ENCODE results near the gene HYAL1. TPM values are rescaled to one million over a fixed set of nuclear protein-coding genes. Genes with fewer than 3 reads are reported as not detected.

HYAL1 gene
- total RNA-seq, 4 donors from 2014 or later = 1.8 to 13.8 (median 3.8) TPM

- Histone ChIP-seq H3K4me1 (peaks cover 23 to 43% (median 36%) of the 10 kb centered on the region in 4 donors), H3K36me3 (no peaks in the 10 kb centered on the region), H3K4me3 (peak within 1 kb of the TSS; percentile 18 to 47 (median 27)), H3K27ac (peak within 1 kb of the TSS in 2 of 4 donors; percentile 2 to 29), H3K9me3 (no peaks in the 10 kb centered on the region), H3K27me3 (no peaks in the 10 kb centered on the region)
- in situ Hi-C loops (cut with MboI; ENCODE audit: low pct_ligation_motif_present in 1 of 4, low pct_unique_long_range_greater_than_20kb in 1 of 4, low sequenced_read_pairs in 3 of 4) (loop anchor here in 1 of 4 donors (10.0 kb wide), 1 partner anchor 189 kb away; no protein-coding TSS in a partner anchor), intact Hi-C loops (cut with DNase I; ENCODE audit: low total_unique reads) (loop anchor here (10.0 kb wide), 1 partner anchor 199 kb away; no protein-coding TSS in a partner anchor)
- WGBS, 2 donors (ENCODE audit: low coverage in 1 of 2) = 7 to 16% methylated on average over 3 to 23 of the region's 45 CpGs
- TF ChIP-seq EP300 (IDR thresholded peaks at IDR 0.05; ENCODE audit: low read depth) = no peak
- no peak for TF ChIP-seq CTCF (IDR thresholded peaks at IDR 0.05)
- DNase-seq = peak; percentile 78
These were observed 42.3 kb upstream of the HYAL1 start, which contains the start of gene ZMYND10 for GRCh38 chr3:50345586-50346234. Gene ZMYND10, minus strand, starts transcription at chr3:50345732. Its CDS starts 153 bp downstream, at chr3:50345579.

GRCh38 chr3:50345008-50345407 lies 41.6 kb upstream of the HYAL1 start:
- in situ Hi-C loops (cut with MboI; ENCODE audit: low pct_ligation_motif_present in 1 of 4, low pct_unique_long_range_greater_than_20kb in 1 of 4, low sequenced_read_pairs in 3 of 4) = loop anchor here in 1 of 4 donors (10.0 kb wide), 1 partner anchor 190 kb away; no protein-coding TSS in a partner anchor
- no peak overlapping the region for H3K27ac ChIP-seq
- no peak for TF ChIP-seq POLR2AphosphoS5 (IDR thresholded peaks at IDR 0.05)
- TF ChIP-seq CTCF (IDR thresholded peaks at IDR 0.05) = no peak
- no peak for TF ChIP-seq EP300 (IDR thresholded peaks at IDR 0.05; ENCODE audit: low read depth)
- no peak for TF ChIP-seq POLR2A (IDR thresholded peaks at IDR 0.05)
- no peaks in the 10 kb centered on the region for H3K27me3 ChIP-seq
- intact Hi-C loops (cut with DNase I; ENCODE audit: low total_unique reads) = loop anchor here (10.0 kb wide), 1 partner anchor 200 kb away; no protein-coding TSS in a partner anchor
- no peaks in the 10 kb centered on the region for H3K36me3 ChIP-seq
- no peaks in the 10 kb centered on the region for H3K9me3 ChIP-seq
- 79% methylated on average over 8 of the region's 8 CpGs; no CpG with 5 or more reads in 1 of the 2 donors for WGBS, 2 donors (ENCODE audit: low coverage in 1 of 2)
- H3K4me1 ChIP-seq = peaks cover 22 to 47% (median 38%) of the 10 kb centered on the region in 4 donors
- peak overlapping the region in 1 of 4 donors; percentile 47 for H3K4me3 ChIP-seq
- DNase-seq = no peak

GRCh38 chr3:50342813-50343633 lies 39.6 kb upstream of the HYAL1 start:
- intact Hi-C loops (cut with DNase I; ENCODE audit: low total_unique reads) = loop anchor here (10.0 kb wide), 1 partner anchor 202 kb away; no protein-coding TSS in a partner anchor
- Histone ChIP-seq H3K4me1 (peaks cover 12 to 51% (median 33%) of the 10 kb centered on the region in 4 donors), H3K27ac (no peak overlapping the region), H3K27me3 (no peaks in the 10 kb centered on the region), H3K9me3 (no peaks in the 10 kb centered on the region), H3K36me3 (no peaks in the 10 kb centered on the region), H3K4me3 (no peak overlapping the region)
- in situ Hi-C loops (cut with MboI; ENCODE audit: low pct_ligation_motif_present in 1 of 4, low pct_unique_long_range_greater_than_20kb in 1 of 4, low sequenced_read_pairs in 3 of 4) = loop anchor here in 1 of 4 donors (10.0 kb wide), 1 partner anchor 192 kb away; no protein-coding TSS in a partner anchor
- no peak for TF ChIP-seq EP300 (IDR thresholded peaks at IDR 0.05; ENCODE audit: low read depth)
- no peak for TF ChIP-seq POLR2A (IDR thresholded peaks at IDR 0.05)
- TF ChIP-seq POLR2AphosphoS5 (IDR thresholded peaks at IDR 0.05) = no peak
- no peak for TF ChIP-seq CTCF (IDR thresholded peaks at IDR 0.05)
- no peak for DNase-seq
- WGBS, 2 donors (ENCODE audit: low coverage in 1 of 2) = 83 to 100% methylated on average over 1 to 12 of the region's 13 CpGs

All from transverse colon (tissue), 4 donors.